Endothelial cell of umbilical vein (primary cell): ENCODE measurements around the gene TIGIT. TPM values are rescaled to one million over a fixed set of nuclear protein-coding genes. Genes with fewer than 3 reads are reported as not detected.

Source experiments
- BruUV-seq: library from RNA; stranded (reverse); fragments of 400-500 nt; replicated peaks from 2 replicates; lab custom pipeline; 2021; lab: Mats Ljungman, UMichigan
- CTCF ChIA-PET: fragments of 300-600, 350-600 bp; sonication (Branson Sonifier 250); formaldehyde crosslinking; loops from one replicate; lab custom pipeline; 2021; ENCODE audit warnings: antibody characterized with exemption, inconsistent platforms; lab: Charles Lee
- POLR2A ChIA-PET: fragments of 300-600, 350-600 bp; sonication (Branson Sonifier 250); formaldehyde crosslinking; loops from one replicate; lab custom pipeline; 2021; ENCODE audit warnings: antibody characterized with exemption, inconsistent platforms; lab: Charles Lee
- DNase-seq: peaks from one replicate; pipeline ENCODE4 v3.0.0-alpha.2; 2011; ENCODE audit warnings: low read depth, low spot score
- FAIRE-seq: peaks from 2 replicates; lab custom pipeline; 2011; peaks lifted over from hg19 to GRCh38; lab: Jason Lieb, UNC
- H2AFZ ChIP-seq: 2 replicates; pipeline ENCODE4 v1.6.0; 2012; ENCODE audit warnings: low read depth, low read length, control low read depth, inconsistent platforms
- H3K27ac ChIP-seq: 2 replicates; pipeline ENCODE4 v1.5.1; 2011; ENCODE audit warnings: low read depth, mild to moderate bottlenecking, control low read depth, low read length, moderate library complexity; ENCODE audit not compliant: insufficient read depth
- H3K27me3 ChIP-seq, 2 experiments: 2 replicates each; pipeline versions ENCODE4 v1.6.0 to v1.6.1; 2011; ENCODE audit warnings: low read length in 2 of 2, mixed read lengths in 1 of 2; ENCODE audit not compliant: control insufficient read depth in 2 of 2, insufficient read depth in 2 of 2
- H3K36me3 ChIP-seq, 2 experiments: 2 replicates in 1 of 2; 3 replicates in 1 of 2; pipeline ENCODE4 v1.5.1; 2011; ENCODE audit warnings: low read length in 2 of 2, mild to moderate bottlenecking in 1 of 2, moderate library complexity in 1 of 2; ENCODE audit not compliant: control insufficient read depth in 2 of 2, insufficient read depth in 2 of 2; ENCODE audit errors: extremely low read depth in 1 of 2
- H3K4me1 ChIP-seq: 3 replicates; pipeline ENCODE4 v1.5.1; 2011; ENCODE audit warnings: mild to moderate bottlenecking, low read length; ENCODE audit not compliant: control insufficient read depth, insufficient read depth; ENCODE audit errors: extremely low read depth
- H3K4me2 ChIP-seq: 2 replicates; pipeline ENCODE4 v1.6.1; 2011; ENCODE audit warnings: low read length, control low read depth, mixed read lengths; ENCODE audit not compliant: insufficient read depth
- H3K4me3 ChIP-seq, 3 experiments: fragments of 200-600 bp in 1 of 3; sonication (generic), shearing (Covaris generic) in 1 of 3; replicated peaks in 1 of 3; 2 replicates each; pipeline ENCODE4 v1.5.1; 2011 to 2016; ENCODE audit warnings: control low read depth in 3 of 3, low read length in 3 of 3, mild to moderate bottlenecking in 2 of 3, inconsistent platforms in 1 of 3, low read depth in 1 of 3, moderate library complexity in 1 of 3; ENCODE audit not compliant: insufficient read depth in 1 of 3
- H3K79me2 ChIP-seq: 2 replicates; pipeline ENCODE4 v1.6.0; 2012; ENCODE audit warnings: low read length, inconsistent platforms; ENCODE audit not compliant: control insufficient read depth, insufficient read depth
- H3K9ac ChIP-seq: replicated peaks from 2 replicates; pipeline ENCODE3; 2011; ENCODE audit warnings: low read length, control low read depth; ENCODE audit not compliant: insufficient read depth; ENCODE audit errors: extremely low read depth
- H3K9me1 ChIP-seq: replicated peaks from 3 replicates; pipeline ENCODE4 v1.6.0; 2011; ENCODE audit warnings: mild to moderate bottlenecking, low read length; ENCODE audit not compliant: control insufficient read depth, insufficient read depth; ENCODE audit errors: extremely low read depth
- H3K9me3 ChIP-seq: replicated peaks from 2 replicates; pipeline ENCODE4 v1.5.1; 2012; ENCODE audit warnings: low read length, inconsistent platforms; ENCODE audit not compliant: control insufficient read depth, insufficient read depth
- H4K20me1 ChIP-seq: replicated peaks from 2 replicates; pipeline ENCODE3; 2011; ENCODE audit warnings: mild to moderate bottlenecking, low read length; ENCODE audit not compliant: control insufficient read depth, insufficient read depth; ENCODE audit errors: extremely low read depth
- CTCF ChIP-seq, 2 donors: IDR thresholded peaks; 1 replicate in 1 of 2; 2 replicates in 1 of 2; pipeline ENCODE4 v1.5.1; 2011; ENCODE audit warnings: low read length in 2 of 2, mild to moderate bottlenecking in 2 of 2, moderate library complexity in 2 of 2, control low read depth in 1 of 2, inconsistent platforms in 1 of 2, low read depth in 1 of 2; ENCODE audit not compliant: insufficient read depth in 1 of 2; ENCODE audit errors: extremely low read depth in 1 of 2
- EZH2 ChIP-seq: IDR thresholded peaks from 2 replicates; pipeline ENCODE4 v1.6.1; 2012; ENCODE audit warnings: borderline replicate concordance, low read depth, mild to moderate bottlenecking, moderate library complexity, low read length, inconsistent platforms; ENCODE audit not compliant: severe bottlenecking
- FOS ChIP-seq: IDR thresholded peaks from 2 replicates; pipeline ENCODE4 v1.6.1; 2011; ENCODE audit warnings: mild to moderate bottlenecking, low read length, moderate library complexity, borderline replicate concordance; ENCODE audit not compliant: insufficient read depth
- GATA2 ChIP-seq: IDR thresholded peaks from 2 replicates; pipeline ENCODE4 v1.7.0; 2011; ENCODE audit warnings: low read depth, mild to moderate bottlenecking, moderate library complexity, mixed read lengths, low read length; ENCODE audit not compliant: insufficient read length, insufficient read depth
- JUN ChIP-seq: IDR thresholded peaks from 2 replicates; pipeline ENCODE4 v1.6.1; 2011; ENCODE audit warnings: borderline replicate concordance, low read depth; ENCODE audit not compliant: insufficient read length, insufficient read depth
- MAX ChIP-seq: IDR thresholded peaks from 2 replicates; pipeline ENCODE4 v1.6.1; 2011; ENCODE audit not compliant: insufficient read depth, insufficient read length
- MYC ChIP-seq: IDR thresholded peaks from one replicate; pipeline ENCODE4 v1.6.1; 2011; ENCODE audit warnings: mild to moderate bottlenecking, low read depth, low read length
- POLR2A ChIP-seq: IDR thresholded peaks from 2 replicates; pipeline ENCODE4 v1.6.1; 2012; ENCODE audit warnings: low read depth, mild to moderate bottlenecking, control low read depth, low read length
- dilution Hi-C: fragments of 300-500 bp; cut with MboI; formaldehyde crosslinking; loops from one replicate; pipeline ENCODE4 v1.15.0; 2019; ENCODE audit warnings: low sequenced_read_pairs; ENCODE audit not compliant: extremely low pct_ligation_motif_present
- intact Hi-C: fragments of 100-400 bp; cut with micrococcal nuclease; formaldehyde crosslinking; loops from one replicate; pipeline ENCODE4 v1.10.0; 2022
- polyA plus RNA-seq, 4 experiments: library from polyadenylated mRNA; depleted of rRNA in 3 of 4; stranded (reverse) in 3 of 4; unstranded in 1 of 4; fragments of >200 nt; gene quantifications; 2 replicates each; pipeline versions ENCODE4 v1.2.1 to v1.2.3, GENCODE V29; 2011 to 2012; ENCODE audit warnings: missing spikeins in 1 of 4
- total RNA-seq: library from RNA; stranded (reverse); gene quantifications from 2 replicates; pipeline ENCODE4 v1.2.3, GENCODE V29; 2021

TIGIT gene
- total and polyA plus RNA-seq, 2 donors (not counting 3 experiments of a cell fraction or from before 2014, with no cell fraction given): not detected

- Histone ChIP-seq H3K9ac (no peak overlapping the region), H3K79me2 (no peaks in the 10 kb centered on the region), H3K4me2 (no peak overlapping the region), H4K20me1 (no peaks in the 10 kb centered on the region), H2AFZ (no peak overlapping the region), H3K36me3 (peaks cover 0 to 2% of the 10 kb centered on the region in 2 experiments), H3K27me3 (no peaks in the 10 kb centered on the region), H3K27ac (no peak overlapping the region), H3K4me1 (no peaks in the 10 kb centered on the region), H3K4me3 (no peak overlapping the region), H3K9me1 (no peaks in the 10 kb centered on the region), H3K9me3 (no peaks in the 10 kb centered on the region)
- BruUV-seq: no TSS peak
- dilution Hi-C loops: no loop called here
- no peak for FAIRE-seq
- ChIA-PET CTCF (interaction anchor here (1.0 to 1.6 kb wide), 4 partner anchors 14 to 158 kb away, joined by 3 to 5 read pairs (median 4); no protein-coding TSS in a partner anchor), POLR2A (no interaction called here)
- DNase-seq: no peak
- intact Hi-C loops: loop anchor here (5.0 kb wide), 1 partner anchor 91 kb away; no protein-coding TSS in a partner anchor
- TF ChIP-seq MYC (no peak), MAX (no peak), POLR2A (no peak), EZH2 (no peak), CTCF (IDR thresholded peaks at IDR 0.05; ENCODE audit: extremely low read depth in 1 of 2, insufficient read depth in 1 of 2, low read depth in 1 of 2, low read length in 2 of 2) (no peak), FOS (no peak), JUN (no peak), GATA2 (no peak)
Measured at GRCh38 chr3:114313426-114313825, 19.6 kb downstream of the TIGIT start.
